CMK (cell line): ENCODE measurements around the gene MLXIPL.

ENCODE experiments used
- DNase-seq: peaks from one replicate; pipeline ENCODE4 v3.0.0-alpha.2; 2010; ENCODE audit warnings: low read depth

The MLXIPL gene

DNA sequence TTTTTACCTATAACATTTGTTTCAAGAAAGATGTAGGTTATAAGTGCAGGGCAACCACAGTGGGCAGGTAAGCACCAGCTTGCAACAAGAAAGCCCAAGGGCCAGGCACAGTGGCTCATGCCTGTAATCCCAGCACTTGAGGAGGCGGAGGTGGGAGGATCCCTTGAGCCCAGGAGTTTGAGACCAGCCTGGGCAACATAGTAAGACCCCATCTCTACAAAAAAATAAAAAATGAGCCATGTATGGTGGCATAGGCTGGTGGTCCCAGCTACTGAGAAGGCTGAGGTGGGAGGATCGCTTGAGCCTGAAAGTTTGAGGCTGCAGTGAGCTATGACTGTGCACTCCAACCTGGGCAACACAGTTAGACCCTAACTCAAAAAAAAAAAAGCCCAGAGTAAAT, 79.6 kb downstream of the MLXIPL start:
- no peak for DNase-seq
